Adrenal gland (tissue), 5 donors: ENCODE results near the gene GMDS.

Experiments
- POLR2A ChIP-seq, 2 donors: fragments of 450-650 bp; IDR thresholded peaks; one replicate each; pipeline ENCODE4 v1.6.1; 2017; ENCODE audit warnings: antibody characterized with exemption in 2 of 2, mild to moderate bottlenecking in 2 of 2, moderate library complexity in 1 of 2
- TF ChIP-seq, protein P1 (sequence below), 6 experiments: fragments of 450-650 bp in 4 of 6; fragments of 200-600 bp in 2 of 6; sonication (generic) in 1 of 6; IDR thresholded peaks; 1 replicate in 5 of 6; 2 replicates in 1 of 6; pipeline versions ENCODE4 v1.5.1 to v1.8.0; 2016 to 2021; ENCODE audit warnings: antibody characterized with exemption in 6 of 6, mild to moderate bottlenecking in 2 of 6, moderate library complexity in 1 of 6
- donor health status: DM: no; HTN: no; CAD: no.

DNA sequence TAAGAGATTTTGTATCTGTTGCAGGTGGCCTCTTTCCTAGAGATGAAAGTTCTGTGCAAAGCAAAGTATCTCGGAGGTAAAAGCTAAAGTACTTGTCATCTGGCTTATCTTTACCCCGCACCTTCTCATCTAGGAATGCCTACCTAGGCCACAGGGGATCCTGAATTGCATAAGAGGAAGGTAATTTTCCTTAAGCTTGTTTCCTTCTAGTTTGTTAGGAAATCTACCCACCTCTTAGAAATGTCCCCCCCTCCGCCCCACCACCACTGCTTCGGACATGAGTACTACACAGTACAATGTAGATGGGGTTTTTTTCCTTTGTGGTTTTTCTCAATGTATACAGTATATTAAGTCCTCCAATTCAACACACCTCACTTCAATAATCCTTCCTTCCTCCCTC lies 614.2 kb downstream of the GMDS start:
- TF ChIP-seq POLR2A (IDR thresholded peaks at IDR 0.05): no peak
- TF ChIP-seq, protein P1, sequence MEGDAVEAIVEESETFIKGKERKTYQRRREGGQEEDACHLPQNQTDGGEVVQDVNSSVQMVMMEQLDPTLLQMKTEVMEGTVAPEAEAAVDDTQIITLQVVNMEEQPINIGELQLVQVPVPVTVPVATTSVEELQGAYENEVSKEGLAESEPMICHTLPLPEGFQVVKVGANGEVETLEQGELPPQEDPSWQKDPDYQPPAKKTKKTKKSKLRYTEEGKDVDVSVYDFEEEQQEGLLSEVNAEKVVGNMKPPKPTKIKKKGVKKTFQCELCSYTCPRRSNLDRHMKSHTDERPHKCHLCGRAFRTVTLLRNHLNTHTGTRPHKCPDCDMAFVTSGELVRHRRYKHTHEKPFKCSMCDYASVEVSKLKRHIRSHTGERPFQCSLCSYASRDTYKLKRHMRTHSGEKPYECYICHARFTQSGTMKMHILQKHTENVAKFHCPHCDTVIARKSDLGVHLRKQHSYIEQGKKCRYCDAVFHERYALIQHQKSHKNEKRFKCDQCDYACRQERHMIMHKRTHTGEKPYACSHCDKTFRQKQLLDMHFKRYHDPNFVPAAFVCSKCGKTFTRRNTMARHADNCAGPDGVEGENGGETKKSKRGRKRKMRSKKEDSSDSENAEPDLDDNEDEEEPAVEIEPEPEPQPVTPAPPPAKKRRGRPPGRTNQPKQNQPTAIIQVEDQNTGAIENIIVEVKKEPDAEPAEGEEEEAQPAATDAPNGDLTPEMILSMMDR (IDR thresholded peaks at IDR 0.05): no peak
